Stimulated activated naive CD8-positive, alpha-beta T cell treated with anti-CD3 and anti-CD28 coated beads, Interleukin-15, Interleukin-2, amounts not matched to agents 100 ng/mL and 50 ng/mL, for 24 hours (primary cell): ENCODE results near the gene RARB.

Experiments
- H3K27ac Mint-ChIP-seq: one replicate; pipeline ENCODE4 v1.8.0; 2021; ENCODE audit warnings: mild to moderate bottlenecking, mixed read lengths
- H3K27me3 Mint-ChIP-seq: one replicate; pipeline ENCODE4 v1.8.0; 2021; ENCODE audit warnings: mixed read lengths
- H3K36me3 Mint-ChIP-seq: one replicate; pipeline ENCODE4 v1.8.0; 2021; ENCODE audit warnings: low read depth, mixed read lengths
- H3K4me1 Mint-ChIP-seq: one replicate; pipeline ENCODE4 v1.8.0; 2021; ENCODE audit warnings: low read depth, mixed read lengths
- H3K4me3 Mint-ChIP-seq: one replicate; pipeline ENCODE4 v1.8.0; 2021; ENCODE audit warnings: mild to moderate bottlenecking, mixed read lengths
- H3K9me3 Mint-ChIP-seq: one replicate; pipeline ENCODE4 v1.8.0; 2021; ENCODE audit warnings: mixed read lengths

Gene RARB

DNA sequence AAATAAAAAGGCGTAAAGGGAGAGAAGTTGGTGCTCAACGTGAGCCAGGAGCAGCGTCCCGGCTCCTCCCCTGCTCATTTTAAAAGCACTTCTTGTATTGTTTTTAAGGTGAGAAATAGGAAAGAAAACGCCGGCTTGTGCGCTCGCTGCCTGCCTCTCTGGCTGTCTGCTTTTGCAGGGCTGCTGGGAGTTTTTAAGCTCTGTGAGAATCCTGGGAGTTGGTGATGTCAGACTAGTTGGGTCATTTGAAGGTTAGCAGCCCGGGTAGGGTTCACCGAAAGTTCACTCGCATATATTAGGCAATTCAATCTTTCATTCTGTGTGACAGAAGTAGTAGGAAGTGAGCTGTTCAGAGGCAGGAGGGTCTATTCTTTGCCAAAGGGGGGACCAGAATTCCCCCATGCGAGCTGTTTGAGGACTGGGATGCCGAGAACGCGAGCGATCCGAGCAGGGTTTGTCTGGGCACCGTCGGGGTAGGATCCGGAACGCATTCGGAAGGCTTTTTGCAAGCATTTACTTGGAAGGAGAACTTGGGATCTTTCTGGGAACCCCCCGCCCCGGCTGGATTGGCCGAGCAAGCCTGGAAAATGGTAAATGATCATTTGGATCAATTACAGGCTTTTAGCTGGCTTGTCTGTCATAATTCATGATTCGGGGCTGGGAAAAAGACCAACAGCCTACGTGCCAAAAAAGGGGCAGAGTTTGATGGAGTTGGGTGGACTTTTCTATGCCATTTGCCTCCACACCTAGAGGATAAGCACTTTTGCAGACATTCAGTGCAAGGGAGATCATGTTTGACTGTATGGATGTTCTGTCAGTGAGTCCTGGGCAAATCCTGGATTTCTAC lies at the start of gene RARB:
Gene RARB (plus strand): TSS at position 322 of the 847 bp plus-strand sequence. CDS start 469 bp downstream, at position 791.
- Mint-ChIP-seq H3K9me3 (no peaks in the 10 kb centered on the region), H3K4me3 (no peak within 1 kb of the TSS), H3K4me1 (peaks cover 3% of the 10 kb centered on the region), H3K36me3 (no peaks in the 10 kb centered on the region), H3K27ac (no peak within 1 kb of the TSS), H3K27me3 (peaks cover 57% of the 10 kb centered on the region)

DNA sequence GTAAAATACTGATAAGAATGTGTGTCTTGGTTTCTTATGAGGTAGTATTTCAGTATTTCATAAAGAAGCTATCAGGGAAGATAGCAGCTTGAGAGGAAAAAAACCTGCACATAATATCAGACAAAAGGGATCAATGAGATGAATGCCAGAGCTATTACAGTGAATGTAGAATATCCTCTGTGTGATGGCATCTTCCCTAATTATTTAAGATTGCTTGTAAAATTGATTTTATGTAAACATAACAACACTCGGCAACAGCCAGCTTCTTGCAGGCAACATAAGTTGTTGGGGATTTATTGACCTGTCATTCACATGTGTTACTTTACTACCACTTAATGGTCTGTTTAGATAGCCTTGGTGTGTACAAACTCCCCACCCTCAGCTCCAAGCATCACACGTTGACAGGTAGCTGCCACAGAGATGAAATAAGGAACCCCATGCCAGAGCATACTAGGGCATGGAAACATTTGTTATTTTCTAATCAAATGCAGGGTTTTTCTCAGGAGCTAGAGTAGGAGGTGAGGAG lies 49.2 kb upstream of the RARB start:
- H3K27me3 Mint-ChIP-seq: no peaks in the 10 kb centered on the region
- no peaks in the 10 kb centered on the region for H3K4me1 Mint-ChIP-seq
- no peak overlapping the region for H3K27ac Mint-ChIP-seq
- no peak overlapping the region for H3K4me3 Mint-ChIP-seq
- H3K9me3 Mint-ChIP-seq: peaks cover 3% of the 10 kb centered on the region
- no peaks in the 10 kb centered on the region for H3K36me3 Mint-ChIP-seq

- H3K4me3 Mint-ChIP-seq: no peak overlapping the region
- no peaks in the 10 kb centered on the region for H3K36me3 Mint-ChIP-seq
- H3K27ac Mint-ChIP-seq: no peak overlapping the region
- no peaks in the 10 kb centered on the region for H3K4me1 Mint-ChIP-seq
- no peaks in the 10 kb centered on the region for H3K9me3 Mint-ChIP-seq
- no peaks in the 10 kb centered on the region for H3K27me3 Mint-ChIP-seq
Observed at GRCh38 chr3:25380222-25380739, 47.8 kb upstream of the RARB start.

- Mint-ChIP-seq H3K27ac (no peak overlapping the region), H3K27me3 (no peaks in the 10 kb centered on the region), H3K9me3 (no peaks in the 10 kb centered on the region), H3K36me3 (no peaks in the 10 kb centered on the region), H3K4me3 (no peak overlapping the region), H3K4me1 (no peaks in the 10 kb centered on the region)
Observed at GRCh38 chr3:25381083-25381482, 47.0 kb upstream of the RARB start.

GRCh38 chr3:25384471-25384870 lies 43.6 kb upstream of the RARB start:
- Mint-ChIP-seq H3K27ac (no peak overlapping the region), H3K36me3 (no peaks in the 10 kb centered on the region), H3K4me3 (no peak overlapping the region), H3K9me3 (no peaks in the 10 kb centered on the region), H3K4me1 (no peaks in the 10 kb centered on the region), H3K27me3 (no peaks in the 10 kb centered on the region)

GRCh38 chr3:25385807-25386460 lies 42.1 kb upstream of the RARB start:
- no peak overlapping the region for H3K27ac Mint-ChIP-seq
- H3K4me1 Mint-ChIP-seq: no peaks in the 10 kb centered on the region
- no peak overlapping the region for H3K4me3 Mint-ChIP-seq
- no peaks in the 10 kb centered on the region for H3K27me3 Mint-ChIP-seq
- H3K9me3 Mint-ChIP-seq: no peaks in the 10 kb centered on the region
- no peaks in the 10 kb centered on the region for H3K36me3 Mint-ChIP-seq

DNA sequence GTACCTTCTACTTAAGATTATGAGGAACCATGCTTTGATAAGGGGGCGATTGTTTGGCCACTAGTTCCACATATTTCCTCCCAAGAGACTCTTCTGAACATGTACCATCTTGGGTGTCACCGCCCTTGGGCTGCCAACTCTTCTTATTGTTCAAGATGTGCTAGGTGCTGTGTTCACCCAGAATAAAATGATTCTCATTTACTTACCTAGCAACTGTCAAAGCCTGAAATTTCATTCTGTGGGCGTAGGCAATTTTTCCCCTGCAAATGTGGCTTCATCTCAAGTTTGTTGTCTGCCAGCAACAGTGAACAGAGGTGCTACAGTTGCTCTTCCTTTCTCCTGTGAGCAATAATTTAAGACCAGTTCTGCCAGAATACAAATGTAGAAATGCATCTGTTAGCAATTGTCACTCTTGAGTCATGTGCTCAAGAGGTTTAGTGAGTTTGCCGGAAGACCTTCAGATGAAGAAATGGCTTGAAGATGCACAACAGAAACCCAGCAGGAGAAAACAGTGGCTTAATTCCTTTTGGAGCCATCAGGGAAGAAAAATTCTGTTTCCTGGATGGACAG lies 41.3 kb upstream of the RARB start:
- H3K4me1 Mint-ChIP-seq: no peaks in the 10 kb centered on the region
- H3K27ac Mint-ChIP-seq: no peak overlapping the region
- H3K27me3 Mint-ChIP-seq: no peaks in the 10 kb centered on the region
- H3K4me3 Mint-ChIP-seq: no peak overlapping the region
- no peaks in the 10 kb centered on the region for H3K36me3 Mint-ChIP-seq
- peaks cover 1% of the 10 kb centered on the region for H3K9me3 Mint-ChIP-seq

GRCh38 chr3:25390605-25391004 lies 37.5 kb upstream of the RARB start:
- Mint-ChIP-seq H3K27me3 (no peaks in the 10 kb centered on the region), H3K27ac (no peak overlapping the region), H3K36me3 (no peaks in the 10 kb centered on the region), H3K4me1 (no peaks in the 10 kb centered on the region), H3K4me3 (no peak overlapping the region), H3K9me3 (peaks cover 11% of the 10 kb centered on the region)

- Mint-ChIP-seq H3K27me3 (no peaks in the 10 kb centered on the region), H3K27ac (no peak overlapping the region), H3K4me1 (no peaks in the 10 kb centered on the region), H3K9me3 (peaks cover 11% of the 10 kb centered on the region), H3K4me3 (no peak overlapping the region), H3K36me3 (no peaks in the 10 kb centered on the region)
Observed at GRCh38 chr3:25396251-25396650, 31.8 kb upstream of the RARB start.

GRCh38 chr3:25396686-25397085 lies 31.4 kb upstream of the RARB start:
- H3K9me3 Mint-ChIP-seq: peaks cover 11% of the 10 kb centered on the region
- peaks cover 3% of the 10 kb centered on the region for H3K27me3 Mint-ChIP-seq
- H3K4me1 Mint-ChIP-seq: no peaks in the 10 kb centered on the region
- H3K4me3 Mint-ChIP-seq: no peak overlapping the region
- no peak overlapping the region for H3K27ac Mint-ChIP-seq
- H3K36me3 Mint-ChIP-seq: no peaks in the 10 kb centered on the region

- Mint-ChIP-seq H3K9me3 (peaks cover 8% of the 10 kb centered on the region), H3K27me3 (peaks cover 3% of the 10 kb centered on the region), H3K27ac (peak overlapping the region; percentile 43), H3K4me1 (no peaks in the 10 kb centered on the region), H3K4me3 (no peak overlapping the region), H3K36me3 (no peaks in the 10 kb centered on the region)
Observed at GRCh38 chr3:25397150-25397549, 30.9 kb upstream of the RARB start.

DNA sequence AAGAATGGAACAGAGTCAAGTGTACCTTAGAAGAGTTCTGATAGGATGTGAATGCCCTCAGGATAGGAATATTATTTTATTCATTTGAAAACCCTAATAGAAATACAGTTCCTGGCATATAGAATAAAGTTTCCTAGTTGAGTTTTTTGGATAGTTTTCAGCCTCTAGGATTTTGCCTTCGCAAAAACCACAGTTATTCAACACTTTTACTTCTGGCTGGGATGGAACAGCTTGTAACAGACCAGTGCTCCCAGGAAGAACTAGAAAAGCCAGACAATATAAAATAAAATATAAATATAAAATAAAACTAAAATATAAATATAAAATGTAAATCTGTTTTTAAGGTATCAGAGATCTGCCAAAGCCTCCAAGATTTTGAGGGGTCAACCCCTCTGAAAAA lies 27.5 kb upstream of the RARB start:
- H3K36me3 Mint-ChIP-seq: no peaks in the 10 kb centered on the region
- H3K4me1 Mint-ChIP-seq: no peaks in the 10 kb centered on the region
- no peak overlapping the region for H3K27ac Mint-ChIP-seq
- H3K27me3 Mint-ChIP-seq: peaks cover 7% of the 10 kb centered on the region
- no peaks in the 10 kb centered on the region for H3K9me3 Mint-ChIP-seq
- H3K4me3 Mint-ChIP-seq: no peak overlapping the region

- Mint-ChIP-seq H3K4me1 (no peaks in the 10 kb centered on the region), H3K36me3 (no peaks in the 10 kb centered on the region)
Observed at GRCh38 chr3:25403968-25404367, 24.1 kb upstream of the RARB start.

GRCh38 chr3:25404569-25404968 lies 23.5 kb upstream of the RARB start:
- H3K4me3 Mint-ChIP-seq: no peak overlapping the region
- no peaks in the 10 kb centered on the region for H3K9me3 Mint-ChIP-seq
- H3K27ac Mint-ChIP-seq: no peak overlapping the region
- no peaks in the 10 kb centered on the region for H3K36me3 Mint-ChIP-seq
- H3K27me3 Mint-ChIP-seq: peaks cover 7% of the 10 kb centered on the region
- H3K4me1 Mint-ChIP-seq: no peaks in the 10 kb centered on the region

More at GRCh38 chr3:25403968-25404367, 24.1 kb upstream of the RARB start:
- Mint-ChIP-seq H3K27ac (no peak overlapping the region), H3K27me3 (peaks cover 7% of the 10 kb centered on the region), H3K9me3 (no peaks in the 10 kb centered on the region), H3K4me3 (no peak overlapping the region)

DNA sequence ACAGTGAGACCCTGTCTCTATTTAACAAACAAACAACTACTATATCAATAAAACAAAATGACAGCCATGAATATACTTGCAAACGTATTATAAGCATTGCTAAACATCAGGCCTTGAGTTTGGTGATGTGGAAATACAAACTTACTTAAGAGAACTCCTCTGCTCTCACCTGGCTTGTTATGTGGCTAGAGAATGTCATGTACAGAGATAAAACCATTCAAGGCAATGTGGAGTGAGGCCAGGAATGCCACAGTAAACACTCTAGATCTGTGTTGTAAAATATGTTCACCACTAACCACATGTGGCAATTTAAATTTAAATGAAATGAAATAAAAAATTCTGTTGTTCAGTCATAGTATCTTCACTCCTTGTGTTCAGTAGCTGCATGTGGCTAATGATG lies 22.7 kb upstream of the RARB start:
- no peaks in the 10 kb centered on the region for H3K4me1 Mint-ChIP-seq
- no peaks in the 10 kb centered on the region for H3K36me3 Mint-ChIP-seq
- no peak overlapping the region for H3K4me3 Mint-ChIP-seq
- no peaks in the 10 kb centered on the region for H3K9me3 Mint-ChIP-seq
- no peak overlapping the region for H3K27ac Mint-ChIP-seq
- H3K27me3 Mint-ChIP-seq: peaks cover 7% of the 10 kb centered on the region
